Germinal center (tissue), 1 donor: ENCODE results near the gene GALR3.
A peak's percentile ranks its signal among the peaks of the same experiment; 100 is the strongest.

Experiments used
- DNase-seq: peaks from one replicate; pipeline ENCODE4 v3.0.0; 2012; ENCODE audit warnings: mixed read lengths, low spot score

Gene GALR3

GRCh38 chr22:37822079-37822833 is 926 bp upstream of the GALR3 start:
- no peak for DNase-seq

- peak; percentile 45 for DNase-seq
Measured at GRCh38 chr22:37824674-37825641, 1.8 kb downstream of the GALR3 start.

- DNase-seq = no peak
Measured at GRCh38 chr22:37827056-37827455, 3.9 kb downstream of the GALR3 start.

GRCh38 chr22:37830093-37830842 is 7.1 kb downstream of the GALR3 start:
- DNase-seq = no peak

- no peak for DNase-seq
Measured at GRCh38 chr22:37831472-37831871, 8.3 kb downstream of the GALR3 start.

- DNase-seq = no peak
Measured at GRCh38 chr22:37832022-37832857, 9.1 kb downstream of the GALR3 start.

- no peak for DNase-seq
Measured at GRCh38 chr22:37842015-37842793, 19.0 kb downstream of the GALR3 start.

GRCh38 chr22:37843741-37844089 is 20.5 kb downstream of the GALR3 start:
- peak; percentile 53 for DNase-seq

- DNase-seq = no peak
Measured at GRCh38 chr22:37844904-37845329, 21.7 kb downstream of the GALR3 start.

- no peak for DNase-seq
Measured at GRCh38 chr22:37846433-37846832, 23.3 kb downstream of the GALR3 start.

GRCh38 chr22:37848587-37849088 is 25.5 kb downstream of the GALR3 start:
- DNase-seq = no peak

GRCh38 chr22:37849089-37849751 is 26.0 kb downstream of the GALR3 start, which contains the start of gene EIF3L:
TSS of gene EIF3L (plus strand) at chr22:37849419. CDS start at chr22:37849450, 31 bp downstream.
- peak; percentile 92 for DNase-seq

- no peak for DNase-seq
Measured at GRCh38 chr22:37850801-37851200, 27.6 kb downstream of the GALR3 start.

GRCh38 chr22:37852418-37852817 is 29.2 kb downstream of the GALR3 start:
- DNase-seq = no peak

GRCh38 chr22:37854946-37855345 is 31.8 kb downstream of the GALR3 start:
- no peak for DNase-seq

GRCh38 chr22:37855462-37855861 is 32.3 kb downstream of the GALR3 start:
- DNase-seq = no peak

GRCh38 chr22:37860796-37861421 is 37.7 kb downstream of the GALR3 start:
- no peak for DNase-seq

GRCh38 chr22:37862570-37863325 is 39.6 kb downstream of the GALR3 start:
- DNase-seq = no peak
